T1000 (cell line): ENCODE data around the gene ZNF385A.

ENCODE experiments used
- DNase-seq: peaks from one replicate; lab custom pipeline; 2025; ENCODE audit warnings: mixed read lengths; lab: John Stamatoyannopoulos, UW

ZNF385A gene

GRCh38 chr12:54384591-54385041 lies at the start of gene ZNF385A:
TSS of gene ZNF385A (minus strand) at chr12:54384733. CDS start at chr12:54384514, 219 bp downstream.
- DNase-seq, result no peak

- DNase-seq, result no peak
Observed at GRCh38 chr12:54432815-54433164, 48.3 kb upstream of the ZNF385A start.

GRCh38 chr12:54431911-54432814 lies 47.6 kb upstream of the ZNF385A start:
- DNase-seq, result no peak

GRCh38 chr12:54430471-54431069 lies 46.0 kb upstream of the ZNF385A start:
- no peak for DNase-seq

- no peak for DNase-seq
Observed at GRCh38 chr12:54429014-54429471, 44.5 kb upstream of the ZNF385A start.

GRCh38 chr12:54428050-54429013 lies 43.8 kb upstream of the ZNF385A start:
- DNase-seq, result peak; percentile 100

GRCh38 chr12:54427106-54427505 lies 42.6 kb upstream of the ZNF385A start:
- no peak for DNase-seq

GRCh38 chr12:54426690-54427089 lies 42.2 kb upstream of the ZNF385A start:
- DNase-seq, result no peak

GRCh38 chr12:54425702-54426101 lies 41.2 kb upstream of the ZNF385A start:
- no peak for DNase-seq

- no peak for DNase-seq
Observed at GRCh38 chr12:54424224-54424623, 39.7 kb upstream of the ZNF385A start.

GRCh38 chr12:54423816-54424150 lies 39.2 kb upstream of the ZNF385A start:
- DNase-seq, result no peak

GRCh38 chr12:54421879-54422250 lies 37.3 kb upstream of the ZNF385A start:
- no peak for DNase-seq

GRCh38 chr12:54421175-54421878 lies 36.8 kb upstream of the ZNF385A start:
- DNase-seq, result no peak

- no peak for DNase-seq
Observed at GRCh38 chr12:54420766-54421144, 36.2 kb upstream of the ZNF385A start.

GRCh38 chr12:54419088-54419887 lies 34.8 kb upstream of the ZNF385A start, which contains the start of gene ITGA5:
TSS of gene ITGA5 (minus strand) at chr12:54419266. CDS start at chr12:54419198, 68 bp downstream.
- peak; percentile 100 for DNase-seq

- DNase-seq, result no peak
Observed at GRCh38 chr12:54418441-54419087, 34.0 kb upstream of the ZNF385A start.

- DNase-seq, result no peak
Observed at GRCh38 chr12:54417712-54418440, 33.3 kb upstream of the ZNF385A start.

GRCh38 chr12:54416687-54417603 lies 32.4 kb upstream of the ZNF385A start:
- DNase-seq, result no peak
